GM19463 (cell line): ENCODE results near the gene ZSWIM1.

ENCODE experiments used
- ATAC-seq: cut with Tn5 transposase; IDR thresholded peaks from one replicate; pipeline ENCODE4 v1.9.1; 2021; ENCODE audit warnings: mild to moderate bottlenecking, moderate library complexity; ENCODE audit not compliant: unreplicated experiment

Gene ZSWIM1

DNA sequence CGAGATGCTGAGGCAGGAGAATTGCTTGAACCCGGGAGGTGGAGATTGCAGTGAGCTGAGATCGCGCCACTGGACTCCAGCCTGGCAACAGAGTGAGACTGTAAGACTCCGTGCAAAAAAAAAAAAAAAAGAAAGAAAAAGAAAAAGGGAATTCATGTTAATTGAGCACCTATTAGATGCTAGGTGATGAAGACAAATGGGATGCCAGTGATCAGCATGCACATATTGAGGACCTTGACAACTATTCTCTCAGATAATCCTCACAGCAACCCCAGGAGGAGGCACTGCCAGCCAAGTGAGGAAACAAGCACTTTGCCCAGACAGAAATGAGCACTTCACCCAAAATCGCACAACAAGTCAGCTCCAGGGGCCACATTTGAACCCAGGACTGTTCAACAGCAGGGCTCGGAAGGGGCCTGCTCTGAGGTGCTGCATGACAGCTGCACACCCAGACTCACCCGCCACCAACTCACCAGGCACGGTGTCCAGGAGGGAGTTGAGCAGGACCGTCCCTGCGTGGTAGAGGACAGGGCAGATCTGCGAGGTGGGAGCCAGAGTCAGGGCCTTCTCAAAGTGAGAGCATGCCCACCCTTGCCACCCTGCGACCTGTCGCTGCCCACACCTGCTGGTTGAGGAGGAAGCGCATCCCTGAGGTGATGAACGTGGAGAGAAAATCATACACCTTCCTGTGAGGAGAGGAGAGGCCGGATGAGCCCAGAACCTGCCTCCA is 26.4 kb downstream of the ZSWIM1 start:
- no peak for ATAC-seq

- ATAC-seq: no peak
Measured at GRCh38 chr20:45908084-45908483, 27.1 kb downstream of the ZSWIM1 start.

- ATAC-seq: no peak
Measured at GRCh38 chr20:45909336-45909808, 28.3 kb downstream of the ZSWIM1 start.

DNA sequence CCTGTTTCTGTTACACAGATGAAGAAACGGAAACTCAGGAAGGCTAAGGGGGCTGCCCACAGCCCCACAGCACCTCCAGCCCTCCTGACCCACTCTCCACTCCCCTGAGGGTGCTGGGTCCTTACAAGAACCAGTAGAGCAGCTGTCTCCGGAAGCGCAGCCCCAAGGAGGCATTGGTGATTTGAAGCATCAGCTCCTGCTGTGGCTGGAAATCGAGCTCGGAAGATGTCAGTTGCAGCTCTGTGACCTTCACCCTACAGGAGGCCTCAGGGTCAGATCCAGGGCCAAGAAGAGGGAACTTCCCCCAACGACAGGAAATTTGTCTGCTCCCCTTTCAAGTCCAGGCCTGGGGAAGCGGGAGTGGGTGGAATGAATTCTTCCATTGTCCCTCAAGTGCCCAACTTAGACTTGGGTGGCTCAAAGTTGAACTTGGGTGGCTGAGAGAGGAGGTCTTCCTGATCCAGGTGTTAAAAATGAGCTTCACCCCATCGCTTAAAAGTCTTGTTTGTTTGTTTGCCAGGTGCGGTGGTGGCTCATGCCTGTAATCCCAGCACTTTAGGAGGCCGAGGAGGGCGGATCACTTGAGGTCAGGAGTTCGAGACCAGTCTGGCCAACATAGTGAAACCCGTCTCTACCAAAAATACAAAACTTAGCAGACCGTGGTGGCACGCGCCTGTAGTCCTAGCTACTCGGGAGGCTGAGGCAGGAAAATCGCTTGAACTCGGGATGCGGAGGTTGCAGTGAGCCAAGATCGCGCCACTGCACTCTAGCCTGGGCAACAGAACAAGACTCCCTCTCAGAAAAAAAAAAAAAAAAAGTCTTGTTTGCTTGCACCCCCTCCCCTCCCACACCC is 29.0 kb downstream of the ZSWIM1 start:
- ATAC-seq: no peak

DNA sequence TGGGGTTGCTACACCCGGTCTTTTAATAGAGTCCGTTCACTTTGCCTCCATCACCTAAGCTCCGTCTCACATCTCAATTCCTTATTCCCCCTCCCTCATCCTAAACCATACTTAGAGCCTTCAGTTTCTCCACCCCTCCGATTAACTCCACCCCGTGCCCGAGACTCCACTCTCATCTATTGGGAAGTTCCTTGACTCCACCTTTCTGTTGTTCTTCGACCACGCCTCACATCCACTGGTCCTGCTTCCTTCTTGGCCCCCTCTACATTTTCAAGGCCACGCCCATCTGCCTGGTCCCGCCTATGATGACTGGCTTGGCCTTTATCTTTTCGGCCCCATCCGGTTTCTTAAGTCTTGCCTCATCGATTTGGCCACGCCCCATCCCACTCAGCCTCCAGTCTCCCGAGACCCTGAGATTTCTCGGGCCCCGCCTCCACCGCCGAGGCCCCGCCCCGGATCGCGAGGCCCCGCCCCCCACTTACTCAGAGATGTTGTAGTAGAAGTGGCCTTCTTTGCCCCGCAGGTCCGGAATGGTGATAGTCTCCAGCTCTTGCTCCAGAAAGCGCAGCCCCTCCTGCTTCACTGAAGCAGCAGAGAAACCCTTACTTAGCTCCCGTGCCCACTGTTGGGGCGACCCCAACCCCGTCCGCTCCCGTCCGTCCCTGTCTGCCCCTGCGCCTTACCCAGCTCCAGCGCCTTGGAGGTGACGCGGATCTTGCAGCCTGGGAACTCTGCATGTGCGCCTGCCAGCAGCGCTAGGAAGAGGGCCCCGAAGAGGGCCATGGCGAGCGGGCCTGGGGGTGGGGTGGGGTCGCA is 29.9 kb downstream of the ZSWIM1 start:
- peak; percentile 85 for ATAC-seq

- ATAC-seq: no peak
Measured at GRCh38 chr20:45911486-45912343, 30.7 kb downstream of the ZSWIM1 start, which contains the start of gene PLTP. PLTP (minus strand) TSS chr20:45912155; CDS start chr20:45911452, 703 bp downstream.

DNA sequence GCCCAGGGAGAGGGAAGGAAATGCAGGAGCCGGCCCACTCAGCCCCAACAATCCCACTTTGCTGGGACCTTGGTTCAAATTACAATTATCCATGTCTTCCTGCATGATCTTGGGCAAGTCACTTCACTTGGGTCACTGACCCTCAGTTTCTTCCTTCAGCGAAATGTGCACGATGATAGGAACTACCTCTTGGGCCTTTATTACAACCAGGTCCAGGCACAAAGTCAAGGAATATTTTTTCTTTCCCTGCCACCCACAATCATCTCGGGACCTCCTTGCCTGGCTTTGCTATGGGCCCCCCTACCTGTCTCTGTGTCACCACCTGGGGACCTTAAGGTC is 31.3 kb downstream of the ZSWIM1 start:
- no peak for ATAC-seq

DNA sequence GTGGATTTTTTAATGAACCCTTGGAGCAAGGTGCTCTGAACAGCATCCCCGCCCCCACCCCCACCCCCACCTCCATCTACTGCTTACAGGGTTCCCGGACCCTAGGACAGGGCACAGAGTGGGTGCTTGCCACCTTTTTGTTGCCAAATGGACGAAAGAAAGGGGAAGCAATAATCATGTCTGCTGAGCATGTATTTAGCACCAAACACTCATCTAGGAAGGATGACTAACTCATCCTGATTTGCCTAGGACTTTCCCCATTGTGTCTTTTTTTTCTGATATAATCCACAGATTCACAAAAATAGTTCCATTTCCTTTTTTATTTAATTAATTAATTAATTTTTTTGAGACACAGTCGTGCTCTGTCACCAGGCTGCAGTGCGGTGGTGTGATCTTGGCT is 32.1 kb downstream of the ZSWIM1 start:
- ATAC-seq: no peak

GRCh38 chr20:45917790-45918141 is 36.7 kb downstream of the ZSWIM1 start:
- ATAC-seq: no peak

- no peak for ATAC-seq
Measured at GRCh38 chr20:45918182-45918737, 37.2 kb downstream of the ZSWIM1 start.

GRCh38 chr20:45918779-45919537 is 37.9 kb downstream of the ZSWIM1 start:
- no peak for ATAC-seq

DNA sequence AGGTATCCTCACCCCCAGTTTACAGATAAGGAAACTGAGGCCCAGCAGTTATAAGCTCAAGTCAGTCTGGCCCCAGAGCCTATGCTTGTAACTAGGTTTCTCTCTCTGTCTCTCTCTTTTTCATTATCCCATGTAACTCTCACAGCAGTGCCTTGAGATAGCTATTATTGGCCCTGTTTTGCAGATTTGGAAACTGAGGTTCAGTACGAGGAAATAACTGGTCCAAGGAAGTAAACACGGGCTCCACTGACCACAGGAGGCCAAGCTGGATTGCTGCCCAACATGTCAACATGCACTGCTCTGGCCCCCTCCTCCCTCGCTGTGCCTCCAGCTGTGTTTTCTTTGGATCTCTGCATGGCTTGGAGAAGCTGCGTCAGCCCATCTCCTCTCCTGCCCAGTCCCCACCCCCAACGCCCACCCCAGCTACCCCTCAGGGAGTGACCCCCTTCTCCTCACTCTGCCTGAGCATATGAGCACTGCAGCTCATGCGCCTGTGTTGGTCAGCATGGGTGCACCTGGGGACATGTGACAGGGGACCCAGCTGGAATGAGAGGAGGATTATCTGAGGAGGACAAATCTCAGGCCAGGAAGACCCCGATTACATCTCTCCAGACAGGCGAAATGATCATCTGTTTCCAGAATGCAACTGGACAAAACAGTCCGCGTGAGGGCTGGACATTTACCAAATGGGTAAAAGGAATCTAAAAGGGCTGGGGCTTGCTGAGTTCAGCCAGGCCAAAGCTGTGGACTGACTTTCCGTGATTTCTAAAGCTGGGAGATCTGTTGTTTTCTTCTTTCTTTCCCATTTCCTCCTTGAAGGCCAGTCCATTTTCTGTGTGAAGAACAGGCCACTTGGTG is 38.7 kb downstream of the ZSWIM1 start:
- ATAC-seq: no peak

GRCh38 chr20:45920462-45921336 is 39.7 kb downstream of the ZSWIM1 start:
- ATAC-seq: no peak

DNA sequence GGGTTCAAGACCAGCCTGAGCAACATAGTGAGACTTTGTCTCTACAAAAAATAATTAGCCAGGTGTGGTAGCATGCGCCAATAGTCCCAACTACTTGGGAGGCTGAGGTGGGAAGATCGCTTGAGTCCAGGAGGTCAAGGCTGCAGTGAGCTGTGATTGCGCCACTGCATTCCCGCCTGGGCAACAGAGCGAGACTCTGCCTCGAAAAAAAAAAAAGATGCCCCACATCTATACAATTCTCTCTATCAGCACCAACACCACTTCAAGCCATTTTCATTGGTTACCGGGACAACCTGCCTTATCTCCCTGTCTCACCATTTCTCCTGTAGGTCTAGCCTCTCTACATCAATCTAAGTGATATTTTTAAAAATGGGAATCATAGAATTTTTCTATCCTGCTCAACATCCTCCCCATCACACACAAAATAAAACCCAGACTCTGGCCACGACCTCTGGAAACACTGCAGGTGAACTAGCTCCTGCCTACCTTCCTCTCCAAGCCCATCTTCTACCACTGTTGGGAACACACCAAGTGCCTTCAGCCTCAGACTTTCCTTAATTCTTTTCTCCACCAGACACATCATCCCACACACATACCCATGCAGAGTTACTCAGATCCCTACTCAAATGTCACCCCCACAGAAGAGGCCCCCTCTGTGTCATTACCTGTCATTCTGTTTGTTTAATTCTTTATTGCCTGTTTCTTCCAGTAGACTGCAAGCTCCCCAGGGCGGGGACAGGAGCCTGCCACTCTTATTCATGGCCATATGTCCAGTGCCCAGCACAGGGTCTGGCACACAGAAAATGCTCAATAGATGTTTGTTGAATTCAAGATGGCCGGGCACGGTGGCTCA is 40.5 kb downstream of the ZSWIM1 start:
- ATAC-seq: no peak

- ATAC-seq: no peak
Measured at GRCh38 chr20:45924391-45925261, 43.6 kb downstream of the ZSWIM1 start.
